SJCRH30 (cell line): Measurements from ENCODE around the gene PYROXD2. TPM values are rescaled to one million over a fixed set of nuclear protein-coding genes. Genes with fewer than 3 reads are reported as not detected.
A peak's percentile ranks its signal among the peaks of the same experiment; 100 is the strongest.

Source experiments
- DNase-seq, 2 experiments: peaks; one replicate each; pipeline ENCODE4 v3.0.0-alpha.2; 2015 to 2020
- H3K27ac ChIP-seq: fragments of 250-450 bp; sonication (Bioruptor Pico); 2 replicates; pipeline ENCODE4 v1.5.1; 2020; ENCODE audit warnings: mild to moderate bottlenecking, moderate library complexity
- H3K27me3 ChIP-seq: fragments of 250-450 bp; sonication (Bioruptor Pico); 2 replicates; pipeline ENCODE4 v1.5.1; 2020; ENCODE audit warnings: mild to moderate bottlenecking, moderate library complexity
- H3K36me3 ChIP-seq: fragments of 250-450 bp; sonication (Bioruptor Pico); 2 replicates; pipeline ENCODE4 v1.5.1; 2020; ENCODE audit warnings: mild to moderate bottlenecking, moderate library complexity
- H3K4me1 ChIP-seq: fragments of 250-450 bp; sonication (Bioruptor Pico); 2 replicates; pipeline ENCODE4 v1.5.1; 2020; ENCODE audit warnings: mild to moderate bottlenecking, moderate library complexity
- H3K4me3 ChIP-seq: fragments of 250-450 bp; sonication (Bioruptor Pico); 2 replicates; pipeline ENCODE4 v1.5.1; 2020; ENCODE audit warnings: mild to moderate bottlenecking, moderate library complexity
- H3K9me3 ChIP-seq: fragments of 250-450 bp; sonication (Bioruptor Pico); replicated peaks from 2 replicates; pipeline ENCODE4 v1.5.1; 2020; ENCODE audit warnings: mild to moderate bottlenecking, moderate library complexity
- total RNA-seq: library from RNA; depleted of rRNA; stranded (reverse); fragments of >200 nt; shearing (Covaris generic); gene quantifications from 2 replicates; pipeline ENCODE4 v1.2.3, GENCODE V29; 2014; rRNA removed

PYROXD2 gene
- 0.59 and 1.1 TPM in 2 replicates for total RNA-seq

DNA sequence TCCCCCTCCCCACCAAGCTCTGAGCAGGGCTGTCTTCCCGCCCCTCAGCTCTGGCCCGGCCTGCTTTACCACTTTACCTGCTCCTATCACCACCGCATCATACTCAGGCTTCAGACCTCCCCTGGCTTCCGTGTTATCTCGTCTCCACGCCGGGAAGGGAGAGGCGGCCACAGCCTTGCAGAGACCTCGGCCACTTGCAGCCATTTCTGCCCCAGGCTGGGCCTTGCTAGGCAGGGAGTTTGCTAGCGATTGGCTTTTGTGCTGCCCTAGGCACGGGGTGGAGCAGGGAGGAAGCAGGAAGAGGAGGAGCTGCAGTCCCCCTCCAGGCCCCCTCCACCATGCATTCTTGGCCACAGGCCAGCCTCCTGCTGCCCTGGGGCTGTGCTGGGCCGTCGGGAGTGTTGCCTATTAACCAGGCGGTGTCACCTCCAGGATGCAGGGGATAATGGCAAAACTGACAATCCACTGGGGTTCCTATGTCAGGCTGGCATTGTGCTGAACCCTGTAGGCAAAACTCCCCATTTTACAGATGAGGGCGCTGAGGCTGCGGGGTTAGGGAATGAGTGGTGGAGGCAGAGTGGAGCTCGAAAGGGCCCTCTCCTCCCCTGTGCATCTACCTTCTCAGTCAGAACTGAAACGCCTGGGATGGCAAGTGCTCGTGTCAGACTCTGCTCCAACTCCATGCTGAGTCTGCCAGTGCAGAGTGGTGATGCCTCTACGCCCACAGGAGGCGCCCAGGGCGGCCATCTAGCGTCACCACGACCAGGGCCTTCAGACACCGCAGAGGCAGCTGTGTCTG lies at the start of gene PYROXD2:
TSS of gene PYROXD2 (minus strand) at position 251 of the 799 bp plus-strand sequence. CDS start at position 204, 47 bp downstream.
- H3K36me3 ChIP-seq: no peaks in the 10 kb centered on the region
- H3K4me1 ChIP-seq: no peaks in the 10 kb centered on the region; the same call in 1 of the 2 replicates
- peak; percentile 89 to 91 for DNase-seq
- no peaks in the 10 kb centered on the region; the same call in 1 of the 2 replicates for H3K9me3 ChIP-seq
- peak within 1 kb of the TSS; percentile 57 for H3K4me3 ChIP-seq
- peak within 1 kb of the TSS; percentile 34; the same call in 1 of the 2 replicates for H3K27ac ChIP-seq
- H3K27me3 ChIP-seq: no peaks in the 10 kb centered on the region

- Histone ChIP-seq H3K36me3 (no peaks in the 10 kb centered on the region), H3K9me3 (no peaks in the 10 kb centered on the region), H3K27ac (no peak overlapping the region), H3K4me1 (peaks cover 20% of the 10 kb centered on the region), H3K4me3 (no peak overlapping the region), H3K27me3 (no peaks in the 10 kb centered on the region)
- no peak for DNase-seq
Observed at GRCh38 chr10:98463976-98464754, 49.2 kb upstream of the PYROXD2 start.

DNA sequence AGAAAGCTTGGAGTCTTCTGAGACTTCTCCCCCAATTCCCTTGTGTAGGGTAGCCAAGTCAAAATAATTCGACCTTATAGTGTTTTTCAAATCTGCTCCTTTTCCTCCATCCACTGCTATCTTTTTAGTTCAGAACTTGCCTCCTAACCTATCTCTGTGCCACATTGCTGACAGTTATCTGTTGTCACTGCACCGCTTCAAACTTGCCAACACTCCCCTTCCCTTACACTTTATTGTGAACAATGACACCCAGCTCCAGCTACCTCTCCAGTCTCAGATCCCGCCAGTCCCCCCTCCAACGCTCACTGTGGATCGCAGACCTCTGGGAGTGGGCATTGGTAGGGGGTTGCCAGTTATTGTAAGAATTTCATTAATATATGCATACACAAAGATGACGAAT lies 48.0 kb upstream of the PYROXD2 start:
- Histone ChIP-seq H3K4me1 (peaks cover 15% of the 10 kb centered on the region), H3K36me3 (no peaks in the 10 kb centered on the region)
- no peak for DNase-seq

GRCh38 chr10:98461500-98461842 lies 46.5 kb upstream of the PYROXD2 start:
- Histone ChIP-seq H3K27me3 (no peaks in the 10 kb centered on the region), H3K4me1 (peaks cover 15% of the 10 kb centered on the region), H3K36me3 (no peaks in the 10 kb centered on the region), H3K9me3 (no peaks in the 10 kb centered on the region), H3K27ac (peak overlapping the region; percentile 73), H3K4me3 (no peak overlapping the region)
- DNase-seq: no peak

More for the DNA sequence above, 48.0 kb upstream of the PYROXD2 start:
- no peak overlapping the region for H3K27ac ChIP-seq
- H3K27me3 ChIP-seq: no peaks in the 10 kb centered on the region
- no peaks in the 10 kb centered on the region for H3K9me3 ChIP-seq
- no peak overlapping the region for H3K4me3 ChIP-seq

- H3K9me3 ChIP-seq: no peaks in the 10 kb centered on the region
- no peaks in the 10 kb centered on the region for H3K27me3 ChIP-seq
- H3K27ac ChIP-seq: peak overlapping the region; percentile 73
- H3K4me1 ChIP-seq: peaks cover 15% of the 10 kb centered on the region
- no peaks in the 10 kb centered on the region for H3K36me3 ChIP-seq
- no peak overlapping the region for H3K4me3 ChIP-seq
- peak; percentile 67 to 71 for DNase-seq
Observed at GRCh38 chr10:98460837-98461499, 46.0 kb upstream of the PYROXD2 start.

DNA sequence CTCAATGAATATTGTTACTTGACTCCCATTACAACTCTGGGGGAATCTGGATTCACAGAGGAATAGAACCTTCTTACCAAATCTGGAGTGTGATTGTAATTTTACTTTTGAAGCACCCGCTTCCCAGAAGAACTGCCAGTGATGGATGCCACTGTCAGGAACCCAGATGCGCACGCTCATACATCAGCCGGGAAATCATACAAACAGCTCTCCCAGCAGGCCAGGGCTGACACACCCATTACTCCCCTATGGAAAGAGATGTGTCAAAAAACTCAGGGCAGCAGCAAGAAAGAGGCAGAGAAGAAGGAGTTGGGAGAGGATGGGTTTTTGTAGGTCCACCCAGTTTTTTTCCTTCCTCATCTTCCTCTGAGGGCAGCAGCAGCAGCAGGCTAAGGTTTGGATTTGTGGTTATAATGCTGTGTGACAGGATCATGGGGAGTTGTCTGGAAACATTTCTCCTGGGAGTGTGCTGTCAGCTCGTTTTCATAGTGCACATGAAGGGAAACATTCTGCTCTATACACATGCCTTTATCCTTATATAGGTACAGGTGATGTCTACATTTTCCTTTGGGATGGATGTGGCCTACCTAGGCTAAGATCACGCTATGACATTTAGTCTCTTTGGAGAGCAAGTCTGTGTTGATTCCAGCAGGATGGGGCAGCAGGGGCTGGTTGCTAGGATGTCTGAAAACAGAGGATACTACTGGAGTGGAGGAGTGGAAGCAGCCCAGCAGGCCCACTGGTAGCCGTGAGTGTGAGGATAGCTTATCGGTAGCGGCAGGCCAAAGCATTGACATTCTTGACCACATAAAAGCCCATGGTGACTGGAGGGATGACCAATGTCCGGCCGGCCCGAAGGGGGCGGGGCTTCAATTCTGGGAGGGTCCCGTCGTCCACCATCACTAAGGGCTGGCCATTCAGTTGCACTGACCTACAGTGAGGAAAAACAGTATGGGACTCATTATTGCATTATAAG lies 44.1 kb upstream of the PYROXD2 start:
- Histone ChIP-seq H3K9me3 (no peaks in the 10 kb centered on the region), H3K36me3 (no peaks in the 10 kb centered on the region), H3K4me3 (no peak overlapping the region), H3K27ac (no peak overlapping the region), H3K4me1 (peaks cover 15% of the 10 kb centered on the region), H3K27me3 (no peaks in the 10 kb centered on the region)
- DNase-seq: no peak

- Histone ChIP-seq H3K27ac (no peak overlapping the region), H3K9me3 (no peaks in the 10 kb centered on the region), H3K36me3 (no peaks in the 10 kb centered on the region), H3K4me3 (no peak overlapping the region), H3K27me3 (no peaks in the 10 kb centered on the region), H3K4me1 (peaks cover 15% of the 10 kb centered on the region)
- DNase-seq: no peak
Observed at GRCh38 chr10:98457721-98458120, 42.7 kb upstream of the PYROXD2 start.

DNA sequence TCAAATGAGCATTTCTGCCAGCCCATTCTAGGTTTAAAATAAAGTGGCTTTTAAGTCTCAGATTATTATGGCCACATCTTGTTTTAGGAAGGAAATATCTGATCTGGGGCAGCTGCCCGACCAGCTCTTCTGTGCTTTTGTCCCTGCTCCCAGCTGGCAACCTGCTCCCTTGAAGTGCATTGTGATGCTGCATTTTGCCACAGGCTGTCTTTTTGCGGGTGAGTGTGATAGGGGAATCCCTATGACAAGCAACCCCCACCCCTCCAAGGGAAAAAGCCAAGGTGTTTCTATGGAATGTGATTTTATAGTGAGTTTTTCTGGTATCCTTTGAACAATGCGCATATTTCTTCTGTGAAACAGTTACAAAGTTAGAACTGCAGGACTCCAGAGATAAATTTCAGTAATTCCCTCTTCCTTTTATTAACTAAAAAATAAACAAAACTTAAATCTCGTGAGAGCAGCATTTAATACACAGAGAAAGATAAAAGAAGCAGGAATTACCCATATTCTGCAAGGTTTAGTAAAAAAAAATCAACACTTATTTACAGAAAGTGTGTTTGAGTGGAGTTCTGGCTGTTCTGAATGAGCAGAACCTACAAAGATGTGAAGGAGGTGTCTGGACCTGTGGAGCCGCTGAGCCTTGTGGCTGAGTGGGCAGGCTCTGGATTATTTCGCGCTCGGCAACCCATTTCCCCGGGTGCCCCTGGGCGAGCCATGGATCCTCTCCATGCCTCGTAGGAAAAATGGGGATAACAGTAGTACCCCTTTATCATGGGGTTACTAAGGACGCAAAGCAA lies 41.9 kb upstream of the PYROXD2 start:
- H3K9me3 ChIP-seq: no peaks in the 10 kb centered on the region

GRCh38 chr10:98456043-98456570 lies 41.1 kb upstream of the PYROXD2 start:
- Histone ChIP-seq H3K27me3 (no peaks in the 10 kb centered on the region), H3K4me1 (peaks cover 9% of the 10 kb centered on the region), H3K27ac (no peak overlapping the region), H3K4me3 (no peak overlapping the region), H3K36me3 (no peaks in the 10 kb centered on the region), H3K9me3 (no peaks in the 10 kb centered on the region)
- no peak for DNase-seq

More for the DNA sequence above, 41.9 kb upstream of the PYROXD2 start:
- no peak for DNase-seq
- Histone ChIP-seq H3K27ac (no peak overlapping the region), H3K4me3 (no peak overlapping the region), H3K36me3 (no peaks in the 10 kb centered on the region), H3K4me1 (peaks cover 15% of the 10 kb centered on the region), H3K27me3 (no peaks in the 10 kb centered on the region)

DNA sequence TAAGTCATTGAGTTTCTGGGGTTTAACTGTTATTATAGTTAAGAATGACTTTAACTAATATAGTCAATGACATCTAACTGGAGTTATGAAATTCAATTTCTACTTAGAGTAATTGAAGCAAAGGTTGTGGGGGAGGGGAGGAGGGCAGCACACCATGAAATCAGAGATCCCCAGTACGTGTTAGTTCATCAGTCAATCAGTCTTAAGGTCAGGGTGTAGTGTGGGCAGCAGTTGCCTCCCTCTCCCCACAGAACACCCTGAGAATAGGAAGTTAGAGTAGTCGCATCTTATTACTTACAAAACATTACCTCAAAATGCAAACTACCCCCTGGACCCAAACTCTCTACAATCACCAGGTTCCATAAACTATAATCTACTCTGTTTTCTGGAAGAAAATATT lies 38.7 kb upstream of the PYROXD2 start:
- Histone ChIP-seq H3K27ac (no peak overlapping the region), H3K4me3 (no peak overlapping the region), H3K4me1 (no peaks in the 10 kb centered on the region), H3K36me3 (no peaks in the 10 kb centered on the region), H3K27me3 (no peaks in the 10 kb centered on the region), H3K9me3 (no peaks in the 10 kb centered on the region)
- DNase-seq: no peak

DNA sequence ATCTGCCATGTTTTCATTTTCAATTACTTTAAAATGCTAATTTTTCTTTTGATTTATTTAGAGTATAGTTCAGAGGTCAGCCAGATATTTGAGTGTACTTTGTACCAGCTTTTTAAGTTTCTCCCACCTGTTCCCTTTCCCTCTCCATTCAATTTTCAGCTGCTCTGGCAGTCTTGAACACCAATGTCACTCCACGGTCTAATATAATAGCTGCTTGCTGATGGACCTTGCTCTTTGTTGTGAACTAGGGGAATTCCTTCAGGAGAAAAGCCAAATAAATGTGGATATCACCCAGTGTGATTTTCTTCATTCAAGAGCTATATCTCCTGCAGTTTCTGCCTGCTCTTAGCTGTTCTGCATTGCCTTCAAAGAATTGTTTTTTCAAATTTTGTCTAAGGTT lies 35.6 kb upstream of the PYROXD2 start:
- no peak for DNase-seq
- Histone ChIP-seq H3K9me3 (no peaks in the 10 kb centered on the region), H3K36me3 (no peaks in the 10 kb centered on the region), H3K27ac (no peak overlapping the region), H3K27me3 (no peaks in the 10 kb centered on the region), H3K4me3 (no peak overlapping the region), H3K4me1 (no peaks in the 10 kb centered on the region)

DNA sequence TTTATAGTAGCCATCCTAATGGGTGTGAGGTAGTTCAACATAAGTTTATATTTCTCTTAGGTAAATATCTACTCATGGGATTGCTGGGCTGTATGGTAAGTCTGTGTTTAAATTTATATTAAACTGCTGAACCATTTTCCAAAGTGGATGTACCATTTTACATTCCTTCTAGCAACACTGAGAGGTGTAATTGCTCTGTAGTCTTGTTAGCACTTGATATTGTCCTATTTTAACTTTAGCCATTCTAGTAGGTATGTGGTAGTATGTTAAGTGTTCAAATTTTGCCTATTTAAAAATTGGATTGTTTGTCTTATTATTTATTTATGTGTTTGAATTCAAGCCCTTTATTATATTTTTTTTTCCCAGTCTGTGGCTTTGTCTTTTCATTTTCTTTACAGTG lies 34.3 kb upstream of the PYROXD2 start:
- H3K36me3 ChIP-seq: no peaks in the 10 kb centered on the region
- no peaks in the 10 kb centered on the region for H3K27me3 ChIP-seq
- H3K4me1 ChIP-seq: no peaks in the 10 kb centered on the region
- no peak overlapping the region for H3K4me3 ChIP-seq
- no peaks in the 10 kb centered on the region for H3K9me3 ChIP-seq
- DNase-seq: no peak
- H3K27ac ChIP-seq: no peak overlapping the region

DNA sequence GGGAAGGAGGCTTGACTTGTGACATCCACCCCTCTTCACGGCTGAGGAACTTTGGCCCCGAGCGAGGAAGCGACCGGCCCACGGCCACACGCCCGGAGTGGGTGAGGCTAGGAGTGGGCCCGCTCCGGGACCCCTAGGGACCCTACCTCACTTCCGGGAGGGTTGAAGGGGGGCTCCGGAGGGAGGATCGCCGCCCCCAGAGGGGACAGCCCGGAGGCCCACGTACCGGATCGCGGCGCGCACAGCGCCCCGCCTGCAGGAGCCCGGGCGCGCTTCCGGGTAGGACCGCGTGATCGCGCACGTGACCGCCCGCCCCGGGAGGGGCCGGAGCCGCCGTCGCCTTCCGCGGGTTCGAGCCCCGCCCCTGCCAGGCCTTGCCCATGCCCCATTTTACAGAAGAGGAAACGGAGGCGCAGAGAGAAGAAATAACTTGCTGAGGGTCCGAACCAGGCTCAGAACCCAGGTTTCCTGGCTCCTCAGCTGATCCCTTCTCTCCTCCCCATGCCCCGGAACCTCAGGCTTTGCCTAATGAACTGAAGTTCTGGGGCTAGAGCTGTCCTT lies 31.8 kb upstream of the PYROXD2 start, which contains the start of gene HPS1:
TSS of gene HPS1 (minus strand) at position 275 of the 561 bp plus-strand sequence. CDS start 3,695 bp downstream, outside the sequence.
- H3K36me3 ChIP-seq: no peaks in the 10 kb centered on the region
- H3K4me1 ChIP-seq: no peaks in the 10 kb centered on the region
- H3K27ac ChIP-seq: no peak within 1 kb of the TSS
- H3K4me3 ChIP-seq: peak within 1 kb of the TSS; percentile 54
- H3K27me3 ChIP-seq: no peaks in the 10 kb centered on the region
- H3K9me3 ChIP-seq: no peaks in the 10 kb centered on the region
- DNase-seq: no peak
